Astrocyte (in vitro differentiated cells and primary cell): ENCODE measurements around the gene MICAL2. TPM values are rescaled to one million over a fixed set of nuclear protein-coding genes. Genes with fewer than 3 reads are reported as not detected.

ENCODE experiments used
- DNase-seq: peaks from one replicate; pipeline ENCODE4 v3.0.0-alpha.2; 2010; ENCODE audit warnings: low read depth
- FAIRE-seq: peaks from 2 replicates; lab custom pipeline; 2011; peaks lifted over from hg19 to GRCh38; lab: Jason Lieb, UNC
- H2AFZ ChIP-seq: 2 replicates; pipeline ENCODE4 v1.6.0; 2012; ENCODE audit warnings: low read depth, low read length, inconsistent platforms
- H3K27ac ChIP-seq: 2 replicates; pipeline ENCODE4 v1.5.1; 2011; ENCODE audit warnings: low read depth, low read length, inconsistent platforms
- H3K27me3 ChIP-seq: 2 replicates; pipeline ENCODE4 v1.6.0; 2011; ENCODE audit warnings: low read length, inconsistent platforms; ENCODE audit not compliant: insufficient read depth
- H3K36me3 ChIP-seq: 2 replicates; pipeline ENCODE4 v1.5.1; 2011; ENCODE audit warnings: low read length, inconsistent platforms; ENCODE audit not compliant: insufficient read depth
- H3K4me1 ChIP-seq: 2 replicates; pipeline ENCODE4 v1.5.1; 2011; ENCODE audit warnings: low read length, inconsistent platforms; ENCODE audit not compliant: insufficient read depth
- H3K4me2 ChIP-seq: 2 replicates; pipeline ENCODE4 v1.6.0; 2012; ENCODE audit warnings: low read length, inconsistent platforms
- H3K4me3 ChIP-seq: 2 replicates; pipeline ENCODE4 v1.5.1; 2011; ENCODE audit warnings: low read depth, mild to moderate bottlenecking, low read length, inconsistent platforms; ENCODE audit not compliant: insufficient read depth
- H3K79me2 ChIP-seq: 2 replicates; pipeline ENCODE4 v1.6.0; 2012; ENCODE audit warnings: mild to moderate bottlenecking, low read length, inconsistent platforms; ENCODE audit not compliant: insufficient read depth
- H3K9ac ChIP-seq: 2 replicates; pipeline ENCODE4 v1.6.0; 2012; ENCODE audit warnings: mild to moderate bottlenecking, low read length, inconsistent platforms
- H3K9me3 ChIP-seq: 2 replicates; pipeline ENCODE4 v1.5.1; 2012; ENCODE audit warnings: low read depth, mild to moderate bottlenecking, low read length, inconsistent platforms; ENCODE audit not compliant: insufficient read depth
- H4K20me1 ChIP-seq: 2 replicates; pipeline ENCODE4 v1.6.0; 2012; ENCODE audit warnings: low read length, inconsistent platforms; ENCODE audit not compliant: insufficient read depth
- H3K27ac Mint-ChIP-seq: one replicate; pipeline ENCODE4 v1.8.0; 2021; ENCODE audit warnings: mild to moderate bottlenecking, mixed read lengths; ENCODE audit not compliant: unreplicated experiment
- H3K27me3 Mint-ChIP-seq: one replicate; pipeline ENCODE4 v1.8.0; 2021; ENCODE audit warnings: low read depth, mixed read lengths; ENCODE audit not compliant: unreplicated experiment
- H3K36me3 Mint-ChIP-seq: one replicate; pipeline ENCODE4 v1.8.0; 2021; ENCODE audit warnings: low read depth, mixed read lengths; ENCODE audit not compliant: unreplicated experiment
- H3K4me1 Mint-ChIP-seq: one replicate; pipeline ENCODE4 v1.8.0; 2021; ENCODE audit warnings: low read depth, mixed read lengths; ENCODE audit not compliant: unreplicated experiment
- H3K4me3 Mint-ChIP-seq: one replicate; pipeline ENCODE4 v1.8.0; 2021; ENCODE audit warnings: mild to moderate bottlenecking, moderate library complexity, mixed read lengths; ENCODE audit not compliant: unreplicated experiment
- H3K9me3 Mint-ChIP-seq: one replicate; pipeline ENCODE4 v1.8.0; 2021; ENCODE audit warnings: mild to moderate bottlenecking, mixed read lengths; ENCODE audit not compliant: unreplicated experiment
- EZH2 ChIP-seq: IDR thresholded peaks from 2 replicates; pipeline ENCODE4 v1.6.1; 2012; ENCODE audit warnings: mild to moderate bottlenecking, low read length, inconsistent platforms; ENCODE audit not compliant: insufficient read depth
- total RNA-seq: library from RNA; stranded (reverse); gene quantifications from 2 replicates; pipeline ENCODE4 v1.2.1, GENCODE V29; 2021
- TF ChIP-seq, protein P1 (sequence below): IDR thresholded peaks from 2 replicates; pipeline ENCODE4 v1.5.1; 2011; ENCODE audit warnings: low read depth, mild to moderate bottlenecking, inconsistent platforms, low read length, moderate library complexity; ENCODE audit not compliant: insufficient read depth

MICAL2 gene
- total RNA-seq, 1 donor from 2014 or later: 357 TPM

- peak overlapping the region; percentile 96 for H3K9ac ChIP-seq
- no peak overlapping the region for H3K4me3 Mint-ChIP-seq
These were observed 174.1 kb downstream of the MICAL2 start for GRCh38 chr11:12284316-12285050.

DNA sequence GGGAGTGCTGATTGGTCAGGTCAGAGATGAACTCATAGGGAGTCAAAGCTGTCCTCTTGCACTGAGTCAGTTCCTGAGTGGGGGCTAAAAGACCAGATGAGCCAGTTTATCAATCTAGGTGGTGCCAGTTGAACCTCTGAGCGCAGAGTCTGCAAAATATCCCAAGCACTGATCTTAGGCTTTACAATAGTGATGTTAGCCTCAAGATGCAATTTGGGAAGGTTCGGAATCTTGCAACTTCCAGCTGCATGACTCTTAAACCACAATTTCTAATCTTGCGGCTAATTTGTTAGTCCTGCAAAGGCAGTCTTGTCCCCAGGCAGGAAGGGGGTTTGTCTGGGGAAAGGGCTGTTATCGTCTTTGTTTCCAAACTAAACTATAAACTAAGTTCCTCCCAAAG lies 174.7 kb downstream of the MICAL2 start:
- Histone ChIP-seq H4K20me1 (no peaks in the 10 kb centered on the region), H3K4me3 (no peak overlapping the region), H2AFZ (no peak overlapping the region), H3K4me2 (peak overlapping the region; percentile 92), H3K27me3 (no peaks in the 10 kb centered on the region), H3K9ac (peak overlapping the region; percentile 96), H3K9me3 (no peaks in the 10 kb centered on the region), H3K27ac (peak overlapping the region; percentile 99), H3K4me1 (peaks cover 88% of the 10 kb centered on the region), H3K79me2 (peaks cover 23% of the 10 kb centered on the region), H3K36me3 (no peaks in the 10 kb centered on the region)
- peak; percentile 99 for DNase-seq
- H3K27me3 Mint-ChIP-seq: no peaks in the 10 kb centered on the region
- H3K36me3 Mint-ChIP-seq: peaks cover 7% of the 10 kb centered on the region
- H3K27ac Mint-ChIP-seq: peak overlapping the region; percentile 99
- H3K9me3 Mint-ChIP-seq: no peaks in the 10 kb centered on the region
- H3K4me1 Mint-ChIP-seq: peaks cover 75% of the 10 kb centered on the region
- H3K4me3 Mint-ChIP-seq: no peak overlapping the region
- FAIRE-seq: peak; percentile 96
- TF ChIP-seq, protein P1, sequence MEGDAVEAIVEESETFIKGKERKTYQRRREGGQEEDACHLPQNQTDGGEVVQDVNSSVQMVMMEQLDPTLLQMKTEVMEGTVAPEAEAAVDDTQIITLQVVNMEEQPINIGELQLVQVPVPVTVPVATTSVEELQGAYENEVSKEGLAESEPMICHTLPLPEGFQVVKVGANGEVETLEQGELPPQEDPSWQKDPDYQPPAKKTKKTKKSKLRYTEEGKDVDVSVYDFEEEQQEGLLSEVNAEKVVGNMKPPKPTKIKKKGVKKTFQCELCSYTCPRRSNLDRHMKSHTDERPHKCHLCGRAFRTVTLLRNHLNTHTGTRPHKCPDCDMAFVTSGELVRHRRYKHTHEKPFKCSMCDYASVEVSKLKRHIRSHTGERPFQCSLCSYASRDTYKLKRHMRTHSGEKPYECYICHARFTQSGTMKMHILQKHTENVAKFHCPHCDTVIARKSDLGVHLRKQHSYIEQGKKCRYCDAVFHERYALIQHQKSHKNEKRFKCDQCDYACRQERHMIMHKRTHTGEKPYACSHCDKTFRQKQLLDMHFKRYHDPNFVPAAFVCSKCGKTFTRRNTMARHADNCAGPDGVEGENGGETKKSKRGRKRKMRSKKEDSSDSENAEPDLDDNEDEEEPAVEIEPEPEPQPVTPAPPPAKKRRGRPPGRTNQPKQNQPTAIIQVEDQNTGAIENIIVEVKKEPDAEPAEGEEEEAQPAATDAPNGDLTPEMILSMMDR: no peak
- TF ChIP-seq EZH2: no peak

More at GRCh38 chr11:12284316-12285050, 174.1 kb downstream of the MICAL2 start:
- Histone ChIP-seq H4K20me1 (no peaks in the 10 kb centered on the region), H3K4me3 (no peak overlapping the region), H3K27ac (peak overlapping the region; percentile 99), H2AFZ (no peak overlapping the region), H3K4me2 (peak overlapping the region; percentile 92), H3K4me1 (peaks cover 88% of the 10 kb centered on the region), H3K79me2 (peaks cover 23% of the 10 kb centered on the region), H3K27me3 (no peaks in the 10 kb centered on the region), H3K36me3 (no peaks in the 10 kb centered on the region), H3K9me3 (no peaks in the 10 kb centered on the region)
- no peak for TF ChIP-seq EZH2
- TF ChIP-seq, protein P1: no peak
- Mint-ChIP-seq H3K4me1 (peaks cover 75% of the 10 kb centered on the region), H3K27me3 (no peaks in the 10 kb centered on the region), H3K36me3 (peaks cover 7% of the 10 kb centered on the region), H3K9me3 (no peaks in the 10 kb centered on the region), H3K27ac (peak overlapping the region; percentile 99)
- FAIRE-seq (no peak), DNase-seq (peak; percentile 84)

GRCh38 chr11:12285811-12286222 lies 175.4 kb downstream of the MICAL2 start:
- TF ChIP-seq, protein P1: no peak
- no peak for TF ChIP-seq EZH2
- peak overlapping the region; percentile 99 for H3K27ac Mint-ChIP-seq
- Histone ChIP-seq H3K27ac (peak overlapping the region; percentile 99), H3K9me3 (no peaks in the 10 kb centered on the region), H3K36me3 (no peaks in the 10 kb centered on the region), H3K27me3 (no peaks in the 10 kb centered on the region), H3K4me3 (no peak overlapping the region), H3K79me2 (peaks cover 23% of the 10 kb centered on the region), H3K4me1 (peaks cover 81% of the 10 kb centered on the region), H3K4me2 (peak overlapping the region; percentile 92), H3K9ac (peak overlapping the region; percentile 96), H2AFZ (no peak overlapping the region), H4K20me1 (no peaks in the 10 kb centered on the region)
- H3K4me1 Mint-ChIP-seq: peaks cover 70% of the 10 kb centered on the region
- H3K9me3 Mint-ChIP-seq: no peaks in the 10 kb centered on the region
- peak overlapping the region; percentile 16 for H3K4me3 Mint-ChIP-seq
- no peaks in the 10 kb centered on the region for H3K27me3 Mint-ChIP-seq
- peaks cover 10% of the 10 kb centered on the region for H3K36me3 Mint-ChIP-seq
- FAIRE-seq (no peak), DNase-seq (peak; percentile 67)
